HepG2 (cell line): ENCODE data around the gene GMCL2. TPM values are rescaled to one million over a fixed set of nuclear protein-coding genes. Genes with fewer than 3 reads are reported as not detected.
A peak's percentile ranks its signal among the peaks of the same experiment; 100 is the strongest.

Source experiments
- AGO2 ChIP-seq: fragments of 200-400 bp; formaldehyde crosslinking; optimal IDR thresholded peaks from 2 replicates; pipeline ENCODE3; 2017; ENCODE audit warnings: mild to moderate bottlenecking, low read depth, low read length, moderate library complexity
- GPBP1L1 ChIP-seq: sonication (generic); formaldehyde crosslinking; IDR thresholded peaks from 2 replicates; pipeline ENCODE4 v1.5.0; 2020; ENCODE audit warnings: mild to moderate bottlenecking, missing genetic modification reagents
- HDAC6 ChIP-seq: fragments of 200-600 bp; sonication (generic); IDR thresholded peaks from 2 replicates; pipeline ENCODE4 v1.7.0; 2017; ENCODE audit warnings: mild to moderate bottlenecking, antibody characterized with exemption, low read length, low read depth
- HOXA7 ChIP-seq: sonication (generic); formaldehyde crosslinking; IDR thresholded peaks from 2 replicates; pipeline ENCODE4 v1.8.1; 2022; ENCODE audit warnings: mild to moderate bottlenecking, missing genetic modification reagents, moderate library complexity
- IRF1 ChIP-seq: sonication (generic); formaldehyde crosslinking; IDR thresholded peaks from 2 replicates; pipeline ENCODE4 v1.4.0; 2020; ENCODE audit warnings: low read depth, mild to moderate bottlenecking, missing genetic modification reagents
- PAXIP1 ChIP-seq: sonication (generic); formaldehyde crosslinking; conservative IDR thresholded peaks from 2 replicates; pipeline ENCODE4 v1.4.0; 2020; ENCODE audit warnings: mild to moderate bottlenecking, missing genetic modification reagents, moderate library complexity
- POLR2G ChIP-seq: fragments of 200-400 bp; formaldehyde crosslinking; IDR thresholded peaks from 2 replicates; pipeline ENCODE4 v1.6.1; 2018; ENCODE audit warnings: mild to moderate bottlenecking, low read depth, low read length, moderate library complexity
- ZBED4 ChIP-seq: sonication (generic); formaldehyde crosslinking; IDR thresholded peaks from 2 replicates; pipeline ENCODE4 v1.4.0; 2020; ENCODE audit warnings: missing genetic modification reagents, borderline replicate concordance
- ZFP36L1 ChIP-seq: sonication (generic); formaldehyde crosslinking; IDR thresholded peaks from 2 replicates; pipeline ENCODE4 v1.8.0; 2022; ENCODE audit warnings: mild to moderate bottlenecking, missing genetic modification reagents, moderate library complexity
- ZNF121 ChIP-seq: sonication (generic); formaldehyde crosslinking; IDR thresholded peaks from 2 replicates; pipeline ENCODE4 v1.5.0; 2020; ENCODE audit warnings: mild to moderate bottlenecking, missing genetic modification reagents
- ZNF569 ChIP-seq: sonication (generic); formaldehyde crosslinking; IDR thresholded peaks from 2 replicates; pipeline ENCODE4 v1.5.0; 2020; ENCODE audit warnings: mild to moderate bottlenecking, missing genetic modification reagents, moderate library complexity, borderline replicate concordance
- ZNF577 ChIP-seq: sonication (generic); formaldehyde crosslinking; IDR thresholded peaks from 2 replicates; pipeline ENCODE4 v1.4.0; 2020; ENCODE audit warnings: mild to moderate bottlenecking, low read depth, missing genetic modification reagents, borderline replicate concordance
- ZNF605 ChIP-seq: sonication (generic); formaldehyde crosslinking; IDR thresholded peaks from 2 replicates; pipeline ENCODE4 v1.8.0; 2022; ENCODE audit warnings: mild to moderate bottlenecking, missing genetic modification reagents
- ZNF784 ChIP-seq: sonication (generic); formaldehyde crosslinking; IDR thresholded peaks from 2 replicates; pipeline ENCODE4 v1.5.1; 2020; ENCODE audit warnings: missing genetic modification reagents, mild to moderate bottlenecking, borderline replicate concordance
- polyA plus RNA-seq, 8 experiments: library from polyadenylated mRNA; depleted of rRNA in 3 of 8; stranded (reverse) in 7 of 8; unstranded in 1 of 8; fragments of >200 nt; fragmentation: Illumina TruSeq in 4 of 8; extraction: Trizol in 4 of 8; gene quantifications; 2 replicates each; pipeline versions ENCODE4 v1.2.1 to v1.2.3, GENCODE V29; 2011 to 2016; ENCODE audit warnings: low read depth in 4 of 8, missing spikeins in 1 of 8, mixed read lengths in 1 of 8; ENCODE audit not compliant: insufficient read depth in 1 of 8
- total RNA-seq, 5 experiments: library from RNA; depleted of rRNA; stranded (reverse); fragments of >200 nt; fragmentation: Illumina TruSeq; extraction: Trizol; gene quantifications; 2 replicates each; pipeline ENCODE4 v1.2.3, GENCODE V29; 2016; ENCODE audit warnings: low read depth in 1 of 5
- TF ChIP-seq, protein P1 (sequence below): sonication (generic); formaldehyde crosslinking; IDR thresholded peaks from 2 replicates; pipeline ENCODE4 v1.5.1; 2020; ENCODE audit warnings: mild to moderate bottlenecking, missing genetic modification reagents, moderate library complexity

The GMCL2 gene
- total and polyA plus RNA-seq, 2 of the 13 experiments (the other 11 are each of a cell fraction or from before 2014, with no cell fraction given), result 0.03 TPM; not detected in 1

GRCh38 chr5:178208540-178209227, 21.5 kb upstream of the GMCL2 start (continued):
- TF ChIP-seq, protein P1, sequence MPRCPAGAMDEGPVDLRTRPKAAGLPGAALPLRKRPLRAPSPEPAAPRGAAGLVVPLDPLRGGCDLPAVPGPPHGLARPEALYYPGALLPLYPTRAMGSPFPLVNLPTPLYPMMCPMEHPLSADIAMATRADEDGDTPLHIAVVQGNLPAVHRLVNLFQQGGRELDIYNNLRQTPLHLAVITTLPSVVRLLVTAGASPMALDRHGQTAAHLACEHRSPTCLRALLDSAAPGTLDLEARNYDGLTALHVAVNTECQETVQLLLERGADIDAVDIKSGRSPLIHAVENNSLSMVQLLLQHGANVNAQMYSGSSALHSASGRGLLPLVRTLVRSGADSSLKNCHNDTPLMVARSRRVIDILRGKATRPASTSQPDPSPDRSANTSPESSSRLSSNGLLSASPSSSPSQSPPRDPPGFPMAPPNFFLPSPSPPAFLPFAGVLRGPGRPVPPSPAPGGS (CRISPR knock-in tag), result no peak
- TF ChIP-seq ZNF784 (CRISPR knock-in tag) (no peak), ZNF577 (CRISPR knock-in tag) (no peak), IRF1 (CRISPR knock-in tag) (no peak), POLR2G (0 out of 2 replicates have a peak, but pooled peaks have one; percentile 12), AGO2 (peak; percentile 30), ZBED4 (CRISPR knock-in tag) (no peak), ZNF605 (no peak), ZFP36L1 (CRISPR knock-in tag) (no peak), ZNF121 (CRISPR knock-in tag) (no peak), PAXIP1 (CRISPR knock-in tag) (no peak), HOXA7 (CRISPR knock-in tag) (no peak), ZNF569 (CRISPR knock-in tag) (no peak), GPBP1L1 (CRISPR knock-in tag) (no peak), HDAC6 (no peak)
